ENCODE results near the gene RELA. TPM values are rescaled to one million over a fixed set of nuclear protein-coding genes. Genes with fewer than 3 reads are reported as not detected.

Gene RELA
- total RNA-seq, 1 donor from 2014 or later, result 106 TPM

- intact Hi-C loops (cut with micrococcal nuclease), result no loop called here
Measured at GRCh38 chr11:65634440-65634839, 28.3 kb downstream of the RELA start.

- intact Hi-C loops (cut with micrococcal nuclease), result no loop called here
Measured at GRCh38 chr11:65634109-65634436, 28.6 kb downstream of the RELA start.

GRCh38 chr11:65633390-65634108 lies 29.2 kb downstream of the RELA start:
- intact Hi-C loops (cut with micrococcal nuclease), result no loop called here

- intact Hi-C loops (cut with micrococcal nuclease), result no loop called here
Measured at GRCh38 chr11:65630215-65630614, 32.5 kb downstream of the RELA start.

GRCh38 chr11:65629579-65629978 lies 33.1 kb downstream of the RELA start:
- intact Hi-C loops (cut with micrococcal nuclease), result no loop called here

- intact Hi-C loops (cut with micrococcal nuclease), result no loop called here
Measured at GRCh38 chr11:65627202-65627601, 35.5 kb downstream of the RELA start.

GRCh38 chr11:65625628-65626342 lies 36.9 kb downstream of the RELA start:
- intact Hi-C loops (cut with micrococcal nuclease), result loop anchor here (1.0 kb wide), 4 partner anchors 81 to 193 kb away; no protein-coding TSS in a partner anchor

- intact Hi-C loops (cut with micrococcal nuclease), result no loop called here
Measured at GRCh38 chr11:65624931-65625627, 37.6 kb downstream of the RELA start.

- intact Hi-C loops (cut with micrococcal nuclease), result no loop called here
Measured at GRCh38 chr11:65623852-65624616, 38.7 kb downstream of the RELA start.

- intact Hi-C loops (cut with micrococcal nuclease), result no loop called here
Measured at GRCh38 chr11:65623177-65623576, 39.5 kb downstream of the RELA start.

GRCh38 chr11:65622011-65622410 lies 40.7 kb downstream of the RELA start:
- intact Hi-C loops (cut with micrococcal nuclease), result no loop called here

GRCh38 chr11:65621460-65621859 lies 41.3 kb downstream of the RELA start:
- intact Hi-C loops (cut with micrococcal nuclease), result no loop called here

- intact Hi-C loops (cut with micrococcal nuclease), result no loop called here
Measured at GRCh38 chr11:65620666-65621065, 42.0 kb downstream of the RELA start.

GRCh38 chr11:65619281-65619928 lies 43.3 kb downstream of the RELA start:
- intact Hi-C loops (cut with micrococcal nuclease), result loop anchor here (5.0 to 10.0 kb wide), 2 partner anchors 368 to 1865 kb away; partner anchors contain the start of gene AIP

GRCh38 chr11:65618763-65619162 lies 44.0 kb downstream of the RELA start:
- intact Hi-C loops (cut with micrococcal nuclease), result loop anchor here (5.0 to 10.0 kb wide), 2 partner anchors 369 to 1866 kb away; partner anchors contain the start of gene AIP

GRCh38 chr11:65617990-65618751 lies 44.5 kb downstream of the RELA start:
- intact Hi-C loops (cut with micrococcal nuclease), result loop anchor here (5.0 to 10.0 kb wide), 2 partner anchors 369 to 1867 kb away; partner anchors contain the start of gene AIP

GRCh38 chr11:65617136-65617850 lies 45.4 kb downstream of the RELA start:
- intact Hi-C loops (cut with micrococcal nuclease), result loop anchor here (5.0 to 10.0 kb wide), 2 partner anchors 370 to 1868 kb away; partner anchors contain the start of gene AIP

- intact Hi-C loops (cut with micrococcal nuclease), result loop anchor here (5.0 to 10.0 kb wide), 2 partner anchors 371 to 1868 kb away; partner anchors contain the start of gene AIP
Measured at GRCh38 chr11:65616575-65617001, 46.1 kb downstream of the RELA start.
